ENCODE measurements around the gene CYP27B1.

CYP27B1 gene

DNA sequence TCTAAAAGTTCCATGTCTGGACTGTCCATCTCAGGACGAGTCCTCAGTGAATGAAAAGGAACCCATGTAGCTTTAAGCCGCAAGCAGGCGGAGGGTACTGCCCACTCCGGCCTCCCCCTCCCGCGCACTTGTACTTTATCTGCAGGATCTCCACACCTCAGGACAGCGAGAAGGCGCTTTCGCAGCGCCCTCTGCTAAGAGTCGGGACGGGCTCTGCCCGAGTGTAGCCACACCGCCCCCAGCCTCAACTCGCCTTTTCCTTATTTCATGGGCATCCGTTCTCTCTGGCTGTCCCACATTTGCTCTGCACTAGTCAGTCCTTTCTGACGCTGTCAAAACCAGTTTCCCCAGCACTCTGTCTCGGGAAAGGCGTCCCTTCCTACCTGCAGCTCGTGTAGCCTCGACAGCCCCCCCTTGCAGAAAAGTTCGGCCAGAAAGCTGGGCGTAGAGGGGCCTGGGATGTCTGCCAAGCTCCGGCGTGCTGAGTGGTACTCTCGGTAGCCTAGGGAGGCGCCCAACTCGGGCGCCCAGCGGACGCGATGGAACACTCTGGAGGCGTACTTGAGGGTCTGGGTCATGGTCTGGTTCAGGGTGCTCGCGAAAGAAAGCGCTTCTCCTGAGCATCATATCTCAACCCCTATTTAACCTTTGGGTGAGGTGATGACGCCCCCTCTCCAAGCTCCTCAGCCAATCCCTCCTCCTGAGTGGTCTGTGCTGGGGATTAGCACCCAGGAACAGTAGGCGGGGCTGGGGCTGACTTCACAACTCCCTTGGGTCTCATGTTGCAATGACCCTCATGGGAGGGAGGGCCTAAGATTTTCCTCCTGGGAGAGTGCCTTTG, at the start of gene CYP27B1:
TSS of gene CYP27B1 (minus strand) at position 615 of the 841 bp plus-strand sequence. CDS start at position 578, 37 bp downstream.
- Mint-ChIP-seq H3K9me3 (no peaks in the 10 kb centered on the region), H3K27me3 (ENCODE audit: low read depth) (peaks cover 79% of the 10 kb centered on the region), H3K4me3 (peak within 1 kb of the TSS; percentile 39 to 74 (median 51)), H3K36me3 (ENCODE audit: low read depth) (peaks cover 21% of the 10 kb centered on the region), H3K27ac (no peak within 1 kb of the TSS), H3K4me1 (peaks cover 23% of the 10 kb centered on the region)
- TF ChIP-seq, protein P1, sequence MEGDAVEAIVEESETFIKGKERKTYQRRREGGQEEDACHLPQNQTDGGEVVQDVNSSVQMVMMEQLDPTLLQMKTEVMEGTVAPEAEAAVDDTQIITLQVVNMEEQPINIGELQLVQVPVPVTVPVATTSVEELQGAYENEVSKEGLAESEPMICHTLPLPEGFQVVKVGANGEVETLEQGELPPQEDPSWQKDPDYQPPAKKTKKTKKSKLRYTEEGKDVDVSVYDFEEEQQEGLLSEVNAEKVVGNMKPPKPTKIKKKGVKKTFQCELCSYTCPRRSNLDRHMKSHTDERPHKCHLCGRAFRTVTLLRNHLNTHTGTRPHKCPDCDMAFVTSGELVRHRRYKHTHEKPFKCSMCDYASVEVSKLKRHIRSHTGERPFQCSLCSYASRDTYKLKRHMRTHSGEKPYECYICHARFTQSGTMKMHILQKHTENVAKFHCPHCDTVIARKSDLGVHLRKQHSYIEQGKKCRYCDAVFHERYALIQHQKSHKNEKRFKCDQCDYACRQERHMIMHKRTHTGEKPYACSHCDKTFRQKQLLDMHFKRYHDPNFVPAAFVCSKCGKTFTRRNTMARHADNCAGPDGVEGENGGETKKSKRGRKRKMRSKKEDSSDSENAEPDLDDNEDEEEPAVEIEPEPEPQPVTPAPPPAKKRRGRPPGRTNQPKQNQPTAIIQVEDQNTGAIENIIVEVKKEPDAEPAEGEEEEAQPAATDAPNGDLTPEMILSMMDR (IDR thresholded peaks at IDR 0.05; ENCODE audit: unreplicated experiment in 3 of 3), result no peak

- Mint-ChIP-seq H3K4me1 (peaks cover 34% of the 10 kb centered on the region), H3K4me3 (no peak overlapping the region), H3K27ac (peak overlapping the region in 2 of 3 experiments; percentile 31 to 35), H3K36me3 (ENCODE audit: low read depth) (peaks cover 35% of the 10 kb centered on the region), H3K27me3 (ENCODE audit: low read depth) (no peaks in the 10 kb centered on the region), H3K9me3 (no peaks in the 10 kb centered on the region)
- TF ChIP-seq, protein P1 (IDR thresholded peaks at IDR 0.05; ENCODE audit: unreplicated experiment in 3 of 3), result no peak
These were observed 49.4 kb upstream of the CYP27B1 start for GRCh38 chr12:57816001-57816854.

GRCh38 chr12:57815177-57816000, 48.5 kb upstream of the CYP27B1 start:
- Mint-ChIP-seq H3K27me3 (ENCODE audit: low read depth) (no peaks in the 10 kb centered on the region), H3K36me3 (ENCODE audit: low read depth) (peaks cover 28% of the 10 kb centered on the region), H3K27ac (peak overlapping the region in 1 of 3 experiments; percentile 31), H3K4me3 (no peak overlapping the region), H3K4me1 (peaks cover 34% of the 10 kb centered on the region), H3K9me3 (no peaks in the 10 kb centered on the region)
- TF ChIP-seq, protein P1 (IDR thresholded peaks at IDR 0.05; ENCODE audit: unreplicated experiment in 3 of 3), result no peak

DNA sequence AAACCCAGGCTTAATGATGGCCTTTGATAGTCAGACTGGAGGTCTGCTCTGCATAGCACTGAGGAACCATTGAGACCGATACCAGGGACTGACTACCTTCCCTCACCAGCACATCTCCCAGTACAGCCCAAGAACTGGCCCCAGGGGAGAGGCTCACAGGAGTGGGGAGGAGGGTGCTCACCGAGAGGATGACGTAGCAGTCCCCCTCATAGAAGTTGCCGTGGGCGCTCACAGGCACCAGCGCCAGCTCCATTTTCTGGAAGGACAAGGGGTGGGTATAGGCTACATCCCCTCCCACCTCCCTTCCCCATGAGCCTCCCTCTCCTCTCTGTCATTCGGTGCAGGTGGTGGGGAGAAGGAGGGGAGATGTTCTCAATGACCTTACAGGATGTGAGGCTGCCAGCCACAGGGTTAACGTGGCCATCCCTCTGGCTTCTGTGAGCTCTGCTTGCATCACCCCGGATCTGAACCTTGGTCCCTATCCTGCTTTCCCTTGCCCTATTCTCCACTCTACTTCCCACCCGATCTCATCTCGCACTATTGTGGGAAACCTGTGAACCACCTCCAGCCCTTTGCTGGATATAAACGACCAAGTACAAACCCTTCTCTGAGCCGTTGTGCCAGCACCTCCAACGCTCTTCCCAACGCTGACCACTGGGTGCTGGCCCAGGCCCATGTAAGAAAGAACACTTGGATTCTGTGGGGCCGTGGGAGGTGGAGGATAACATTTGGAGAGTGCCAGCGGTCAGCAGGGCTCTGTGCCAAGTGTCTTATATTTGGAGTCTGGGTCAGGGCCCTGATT, 47.3 kb upstream of the CYP27B1 start:
- TF ChIP-seq, protein P1 (IDR thresholded peaks at IDR 0.05; ENCODE audit: unreplicated experiment in 3 of 3), result no peak
- Mint-ChIP-seq H3K9me3 (no peaks in the 10 kb centered on the region), H3K27ac (peak overlapping the region; percentile 31 to 75 (median 49)), H3K36me3 (ENCODE audit: low read depth) (peaks cover 18% of the 10 kb centered on the region), H3K4me3 (no peak overlapping the region), H3K4me1 (peaks cover 34% of the 10 kb centered on the region), H3K27me3 (ENCODE audit: low read depth) (no peaks in the 10 kb centered on the region)
